GM18868 (cell line): ENCODE results near the gene METTL13.

Source experiments
- ATAC-seq: cut with Tn5 transposase; IDR thresholded peaks from one replicate; pipeline ENCODE4 v1.9.1; 2021; ENCODE audit warnings: mild to moderate bottlenecking, moderate library complexity; ENCODE audit not compliant: unreplicated experiment

METTL13 gene

DNA sequence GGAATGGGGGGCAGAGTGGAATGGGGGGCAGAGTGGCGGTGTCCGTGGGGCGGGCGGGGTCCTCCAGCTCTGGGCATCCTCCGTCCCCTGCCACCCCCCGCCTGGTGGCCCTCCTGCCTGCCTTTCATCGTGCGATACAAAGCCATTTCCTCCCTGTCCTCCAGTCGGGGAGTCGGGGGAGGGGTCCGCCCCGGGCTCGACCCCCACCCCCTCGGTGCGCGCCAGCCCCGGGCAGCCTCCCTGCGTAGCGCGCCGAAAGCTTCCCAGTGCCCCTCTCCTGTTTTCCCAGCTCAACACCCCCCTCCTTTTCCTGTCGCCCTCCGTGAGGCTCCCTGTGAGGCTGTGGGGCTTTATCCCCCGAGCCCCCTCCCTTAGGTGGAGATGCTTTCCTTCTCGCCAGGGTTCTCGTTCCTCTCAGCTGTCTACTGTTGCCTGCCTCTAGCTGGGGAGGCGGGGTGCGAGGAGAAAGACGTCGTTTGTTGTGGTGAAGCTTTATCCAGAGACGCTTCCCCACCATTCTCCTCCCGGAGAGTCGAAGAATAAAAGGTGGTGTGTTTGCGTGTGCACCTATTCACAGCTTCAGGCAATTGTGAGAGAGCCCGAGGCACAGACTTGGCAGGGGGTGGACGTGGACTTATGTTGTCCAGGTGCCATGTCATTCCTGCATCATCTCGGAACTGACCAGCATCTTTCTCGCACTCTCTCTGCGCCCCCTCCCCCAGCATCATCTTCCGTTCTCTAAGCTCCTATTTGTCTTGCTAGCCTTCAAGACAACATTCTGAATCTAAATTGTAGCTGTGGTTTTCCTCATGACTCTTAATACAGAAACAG, 60.7 kb downstream of the METTL13 start:
- no peak for ATAC-seq

DNA sequence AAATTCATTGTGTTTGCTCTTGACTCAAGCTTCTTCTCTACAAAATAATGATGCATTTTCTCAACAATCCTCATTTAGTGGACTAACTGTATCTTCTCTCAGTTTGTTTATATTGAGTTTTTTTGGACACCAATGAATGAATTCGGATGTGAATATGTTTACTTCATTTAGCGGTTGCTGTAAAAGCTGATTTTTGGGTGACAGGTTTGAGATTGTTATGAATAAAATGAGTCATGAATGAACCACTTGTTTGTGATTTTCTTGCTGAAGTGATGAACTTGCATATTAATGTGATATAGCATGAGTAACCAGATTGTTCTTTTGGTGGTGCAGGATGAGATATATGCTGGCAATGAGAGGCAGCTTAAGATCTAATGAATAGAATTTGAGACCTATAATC, 62.9 kb downstream of the METTL13 start:
- ATAC-seq: no peak

DNA sequence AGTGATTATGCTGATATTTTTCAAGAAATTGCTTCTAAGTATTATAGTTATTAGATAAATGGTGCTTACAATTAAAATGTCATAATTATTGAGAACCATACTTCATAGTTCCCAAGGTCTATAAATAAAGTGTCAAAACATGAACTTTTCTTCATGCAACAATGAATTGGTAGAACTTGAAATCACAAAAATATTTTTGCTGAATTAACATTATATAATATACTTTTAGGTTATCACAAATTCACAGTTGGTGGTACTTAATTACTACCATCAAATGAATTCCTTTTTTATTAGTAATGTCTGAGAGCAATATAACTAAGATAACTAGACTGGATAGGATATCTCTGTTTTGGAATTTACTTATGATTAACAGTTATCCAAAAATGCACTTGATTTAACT, 64.5 kb downstream of the METTL13 start:
- no peak for ATAC-seq
